Activated CD4-positive, alpha-beta T cell treated with anti-CD3 and anti-CD28 coated beads, Interleukin-2, amount 50 U/mL, for 1 hour (primary cell): Measurements from ENCODE around the gene RAB6B.

Experiments used
- DNase-seq: peaks from one replicate; pipeline ENCODE4 v3.0.0-alpha.2; 2020

RAB6B gene

DNA sequence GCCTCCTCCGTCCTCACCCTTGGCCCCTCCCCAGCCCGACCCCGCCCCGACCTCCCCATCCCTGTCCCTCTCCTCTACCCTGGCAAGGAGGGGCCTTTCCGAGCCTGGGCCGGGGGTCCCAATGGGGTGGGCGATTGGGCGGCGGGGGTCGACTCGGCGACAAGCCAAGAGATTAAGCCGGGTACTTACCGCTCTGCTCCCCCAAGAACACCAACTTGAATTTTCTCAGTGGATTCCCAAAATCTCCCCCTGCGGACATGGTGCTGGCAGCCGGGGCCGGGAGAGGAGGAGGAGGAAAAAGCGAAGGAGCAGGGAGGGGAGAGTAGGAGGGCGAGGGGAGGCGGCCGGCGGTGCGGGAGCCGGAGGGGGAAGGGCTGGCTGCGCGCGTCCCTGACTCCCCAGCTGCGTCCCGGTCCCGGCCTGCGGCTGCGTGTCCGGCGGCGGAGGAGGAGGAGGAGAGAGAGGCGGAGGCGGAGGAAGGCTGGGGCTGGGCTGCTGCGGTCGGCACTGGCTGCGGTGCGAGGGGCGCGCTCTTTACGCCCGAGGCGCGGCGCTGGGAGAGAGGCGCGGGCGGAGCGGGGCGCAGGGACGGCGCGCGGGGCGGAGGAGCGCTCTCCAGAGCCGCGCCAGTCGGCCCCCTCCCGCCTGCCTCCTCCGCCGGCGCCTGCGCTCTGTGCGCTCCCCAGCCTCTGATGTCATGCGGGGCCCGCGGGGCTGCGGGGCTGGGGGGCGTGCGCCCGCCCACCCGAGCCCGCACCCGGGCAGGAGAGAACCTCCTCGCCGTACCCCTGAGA lies at the start of gene RAB6B:
Gene RAB6B (minus strand): TSS at position 675 of the 794 bp plus-strand sequence. CDS start 416 bp downstream, at position 259.
- DNase-seq = no peak

DNA sequence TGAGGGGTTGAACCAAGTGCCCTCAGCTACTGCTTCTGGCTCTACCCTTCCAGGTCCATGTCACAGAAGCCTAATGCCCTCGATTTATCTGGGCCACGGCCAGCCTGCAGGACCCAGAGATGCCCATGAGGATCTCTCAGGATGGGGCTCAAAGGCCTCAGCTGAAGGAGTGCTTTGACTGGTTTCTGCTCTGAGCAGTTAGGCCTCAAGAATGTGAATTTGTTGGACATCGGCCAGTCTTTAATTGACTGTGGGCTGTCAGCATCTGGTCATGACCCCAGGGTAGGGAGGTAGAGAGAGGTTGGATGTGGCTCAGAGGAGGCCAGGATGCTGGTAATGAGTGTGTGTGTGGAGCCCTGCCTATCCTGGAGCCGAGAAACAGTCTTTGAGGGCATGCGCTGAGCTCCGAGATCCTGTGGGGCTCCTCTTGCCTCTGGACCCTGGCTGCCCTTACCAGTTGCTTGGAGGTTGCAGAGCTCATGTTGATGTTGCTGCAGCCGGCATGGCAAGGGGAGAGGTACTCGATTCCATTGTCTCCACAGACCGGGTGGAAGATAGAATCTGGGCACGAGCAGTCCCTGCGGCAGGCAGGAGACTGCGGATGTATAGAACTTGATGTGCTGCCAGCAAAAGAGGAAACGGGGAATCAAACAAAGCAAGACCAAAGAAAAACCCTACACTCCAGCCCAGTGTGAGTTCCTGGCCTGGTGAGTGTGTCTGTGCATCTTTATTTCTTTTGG lies 49.1 kb upstream of the RAB6B start:
- DNase-seq = no peak

DNA sequence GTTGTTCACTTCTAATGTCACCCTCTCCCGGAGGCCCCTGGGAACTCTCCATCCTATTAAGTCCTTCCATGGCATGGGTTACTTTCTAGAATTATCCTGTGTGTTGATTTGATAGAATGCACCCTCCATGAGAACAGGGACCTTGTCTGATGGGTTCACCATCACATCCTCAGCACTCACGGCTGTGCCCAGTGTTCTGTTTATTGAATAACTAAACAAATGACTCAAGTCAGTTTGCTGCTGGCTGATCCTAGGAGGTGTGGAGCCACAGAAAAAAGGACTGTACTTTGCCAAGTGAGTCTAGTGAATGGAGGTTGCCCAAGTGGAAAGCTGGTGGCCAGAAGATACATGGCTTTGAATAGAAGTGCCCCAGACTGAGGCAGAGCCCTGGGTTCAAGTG lies 48.5 kb upstream of the RAB6B start:
- DNase-seq = no peak

DNA sequence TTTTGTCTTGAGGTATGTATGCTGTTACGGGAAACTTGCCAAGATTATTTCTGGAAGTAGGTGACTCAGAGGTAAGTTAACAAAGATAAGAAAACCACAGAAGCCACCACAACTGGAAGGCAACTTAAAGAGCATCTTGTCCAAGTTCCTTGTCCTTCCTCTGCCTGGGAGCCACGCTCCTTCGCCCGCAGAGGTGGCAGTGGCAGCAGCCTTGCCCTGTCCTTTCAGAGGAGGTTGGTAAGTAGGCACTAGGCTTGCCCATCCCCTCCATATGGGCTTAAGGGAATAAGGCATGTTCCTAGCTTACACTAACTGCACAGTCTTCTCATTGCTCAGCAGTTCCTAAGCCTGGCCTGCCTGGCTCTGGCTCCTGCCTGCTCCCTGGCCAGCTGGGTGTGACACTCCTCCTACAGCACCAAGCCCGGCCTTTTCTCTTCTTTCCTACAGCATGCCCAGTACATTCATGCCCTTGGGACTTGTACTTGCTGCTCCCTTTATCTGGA lies 48.0 kb upstream of the RAB6B start:
- DNase-seq = no peak

DNA sequence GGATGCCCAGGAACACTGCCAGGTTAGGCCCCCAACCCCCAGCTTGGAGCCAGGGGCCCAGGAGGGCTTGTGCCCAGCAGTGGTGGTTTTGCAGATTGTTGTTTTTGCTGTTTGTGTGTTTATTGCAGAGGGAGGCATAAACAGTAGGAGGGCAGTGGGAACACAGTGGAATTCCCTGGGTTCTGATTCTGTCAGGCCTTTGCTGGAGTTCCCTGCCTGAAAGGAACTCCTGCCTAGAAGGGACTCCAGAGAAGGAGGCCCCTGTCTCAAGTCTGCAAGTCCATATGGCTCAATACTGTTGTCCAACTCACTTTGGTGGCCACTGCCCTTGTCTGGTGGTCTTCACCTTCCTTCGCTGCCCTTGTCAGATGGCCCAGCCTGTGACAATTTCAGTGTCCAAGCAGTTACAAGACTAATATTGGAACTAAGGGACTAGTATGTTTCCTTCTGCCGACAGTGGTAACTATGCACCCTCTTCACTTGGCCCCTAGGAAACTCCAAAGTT lies 47.4 kb upstream of the RAB6B start:
- DNase-seq = no peak

DNA sequence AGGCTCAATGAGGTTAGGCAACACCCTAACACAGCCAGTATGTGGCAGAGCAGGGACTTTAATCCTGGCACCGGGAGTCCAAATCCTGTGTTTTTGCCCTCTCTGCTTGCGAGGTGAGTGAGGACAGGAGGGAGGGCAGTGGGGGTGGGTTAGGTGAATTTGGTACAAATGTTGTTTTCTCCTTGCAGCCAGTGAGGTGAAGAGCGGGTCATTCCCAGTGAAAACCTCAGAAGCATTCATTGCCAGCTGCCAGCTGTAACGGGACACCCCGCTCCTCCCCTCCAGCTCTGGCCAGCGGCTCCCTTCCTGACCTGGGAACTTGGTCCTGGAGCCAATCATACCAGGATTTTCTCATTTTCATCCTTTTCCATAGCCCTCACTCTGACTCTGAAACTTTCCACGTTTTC lies 45.7 kb upstream of the RAB6B start:
- no peak for DNase-seq

DNA sequence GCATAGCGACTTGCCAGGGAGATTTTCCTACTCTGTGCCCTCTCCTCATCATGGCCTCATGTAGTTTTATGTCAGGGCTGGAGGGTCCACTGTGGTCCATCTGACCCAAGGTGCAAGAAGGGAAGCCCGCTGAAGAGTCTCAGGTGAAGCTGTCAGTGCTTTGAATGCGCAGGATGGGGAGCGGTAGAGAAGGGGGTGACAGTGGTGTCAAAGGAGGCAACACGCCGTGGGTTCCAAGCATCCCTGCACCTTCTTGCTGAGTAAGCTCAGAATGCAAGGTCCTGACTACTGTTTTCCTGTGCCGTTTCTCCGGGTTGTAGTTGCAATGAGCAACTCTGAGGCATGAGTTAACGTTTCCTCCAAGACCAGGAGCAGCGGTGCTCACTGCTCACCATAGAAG lies 44.9 kb upstream of the RAB6B start:
- no peak for DNase-seq

DNA sequence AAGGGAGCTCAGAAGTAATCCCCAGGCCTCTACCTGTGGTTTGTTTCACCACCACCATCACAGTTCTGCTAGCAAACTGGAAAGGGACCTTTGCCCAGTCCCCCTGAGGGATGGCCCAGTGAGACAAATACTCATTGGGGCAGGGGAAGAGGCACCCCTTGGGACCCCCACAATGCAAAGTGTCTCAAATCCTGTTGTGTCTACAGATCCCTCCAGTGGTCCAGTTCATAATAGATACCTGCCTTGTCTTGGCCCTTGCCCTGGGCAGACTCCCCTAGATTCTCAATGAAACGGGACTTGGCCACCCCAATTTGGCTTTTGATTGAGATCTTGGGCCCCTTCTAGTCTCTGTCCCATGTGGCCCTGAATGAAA lies 43.8 kb upstream of the RAB6B start:
- no peak for DNase-seq

DNA sequence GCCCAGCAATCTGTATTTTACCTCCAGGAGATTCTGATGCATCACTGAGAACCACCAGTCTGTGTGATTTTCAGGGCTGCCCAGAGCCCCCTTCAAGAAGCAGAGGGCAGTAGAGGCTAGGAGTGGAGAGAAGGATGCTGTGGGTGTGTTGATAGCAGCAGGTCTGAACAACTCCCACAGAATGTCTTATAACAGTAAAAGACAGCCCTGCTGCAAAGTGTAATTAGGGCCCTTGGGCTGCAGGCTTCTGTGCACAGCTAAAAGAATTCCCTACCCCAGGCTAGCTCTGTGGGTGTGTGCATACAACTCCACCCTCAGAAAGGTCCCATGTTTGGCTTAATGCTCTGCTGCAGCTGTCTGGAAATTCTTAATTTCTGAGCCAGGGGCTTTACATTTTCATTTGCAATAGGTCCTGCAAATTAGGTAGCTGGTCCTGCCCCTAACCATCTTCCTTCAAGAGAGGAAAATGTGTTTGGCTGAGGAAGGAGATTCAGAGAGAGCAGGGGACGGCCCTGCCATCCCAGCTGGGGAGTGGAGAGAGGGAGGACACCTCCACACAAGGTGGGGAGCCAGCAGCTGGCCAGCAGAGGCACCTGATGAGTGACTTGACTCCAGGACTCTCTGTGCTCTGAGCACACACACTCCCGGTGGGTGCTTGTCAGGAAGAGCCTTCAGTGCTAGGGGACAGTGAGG lies 43.2 kb upstream of the RAB6B start:
- no peak for DNase-seq

DNA sequence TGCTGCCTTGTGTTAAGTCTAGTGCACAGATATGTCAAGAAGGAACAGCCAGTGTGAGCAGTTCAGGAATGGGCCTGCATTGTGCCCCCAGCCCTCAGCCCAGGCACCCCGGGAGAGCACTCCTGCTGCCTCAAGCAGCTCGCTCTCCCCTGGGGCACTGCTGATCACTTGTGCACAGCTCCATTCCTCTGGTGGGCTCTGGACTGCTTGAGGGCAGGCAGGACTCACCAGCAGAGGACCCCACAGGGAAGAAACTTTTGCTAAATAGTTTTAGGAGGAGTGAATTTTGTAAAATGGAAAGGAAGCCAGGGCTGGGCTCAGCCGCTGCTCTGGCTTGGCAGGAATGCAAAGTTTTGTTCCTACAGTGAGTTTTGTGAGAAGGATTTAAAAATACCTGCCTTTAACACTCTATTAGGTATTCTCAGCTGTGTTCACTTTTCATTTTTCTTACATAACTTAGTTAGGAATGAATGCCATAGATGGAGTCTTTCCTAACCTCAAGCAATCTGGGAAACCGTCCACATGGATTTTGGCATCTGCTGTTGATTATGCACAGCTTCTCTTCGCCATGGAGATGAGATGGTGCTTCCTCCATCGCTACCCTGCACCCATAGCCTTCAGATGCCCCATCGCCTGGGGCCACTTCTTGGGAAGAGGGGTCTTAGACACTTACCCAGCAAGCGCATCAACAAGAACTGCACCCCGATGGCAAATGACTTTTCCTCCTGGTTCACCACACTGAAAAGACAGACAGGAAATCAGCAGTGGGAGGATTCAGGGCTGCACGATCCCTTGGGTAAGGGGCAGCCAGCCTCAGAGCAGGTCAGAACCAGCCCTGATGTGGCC lies 42.3 kb upstream of the RAB6B start:
- no peak for DNase-seq

DNA sequence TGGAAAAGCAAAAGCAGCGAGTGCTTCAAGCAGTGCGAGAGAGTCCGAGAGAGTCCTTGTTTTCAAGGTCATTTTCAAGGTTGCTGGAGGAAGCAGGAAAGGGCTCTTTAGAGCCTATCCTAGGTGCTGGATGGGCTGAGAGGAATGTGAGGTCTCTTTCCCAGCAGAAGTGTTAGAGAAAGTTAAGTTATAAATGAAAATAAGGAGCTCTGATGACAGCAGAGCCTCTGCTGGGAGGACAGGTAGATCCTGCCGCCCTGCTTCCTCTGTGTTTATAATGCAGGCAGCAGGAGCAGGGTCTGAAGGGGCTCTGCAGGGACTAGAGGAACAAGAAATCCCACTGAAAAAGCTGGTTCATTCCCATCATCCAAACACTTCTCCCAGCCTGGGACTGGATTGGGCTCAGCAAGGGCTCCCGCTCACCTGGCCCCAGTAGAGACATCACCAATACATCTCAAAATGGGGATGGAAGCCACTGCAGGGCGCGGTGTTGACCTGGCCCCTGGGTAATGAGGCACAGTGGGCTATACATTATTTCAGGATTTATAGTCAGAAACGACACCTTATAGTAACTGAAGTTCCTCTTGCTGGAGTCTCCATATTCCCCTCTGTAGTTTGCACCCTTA lies 41.5 kb upstream of the RAB6B start:
- DNase-seq = no peak

DNA sequence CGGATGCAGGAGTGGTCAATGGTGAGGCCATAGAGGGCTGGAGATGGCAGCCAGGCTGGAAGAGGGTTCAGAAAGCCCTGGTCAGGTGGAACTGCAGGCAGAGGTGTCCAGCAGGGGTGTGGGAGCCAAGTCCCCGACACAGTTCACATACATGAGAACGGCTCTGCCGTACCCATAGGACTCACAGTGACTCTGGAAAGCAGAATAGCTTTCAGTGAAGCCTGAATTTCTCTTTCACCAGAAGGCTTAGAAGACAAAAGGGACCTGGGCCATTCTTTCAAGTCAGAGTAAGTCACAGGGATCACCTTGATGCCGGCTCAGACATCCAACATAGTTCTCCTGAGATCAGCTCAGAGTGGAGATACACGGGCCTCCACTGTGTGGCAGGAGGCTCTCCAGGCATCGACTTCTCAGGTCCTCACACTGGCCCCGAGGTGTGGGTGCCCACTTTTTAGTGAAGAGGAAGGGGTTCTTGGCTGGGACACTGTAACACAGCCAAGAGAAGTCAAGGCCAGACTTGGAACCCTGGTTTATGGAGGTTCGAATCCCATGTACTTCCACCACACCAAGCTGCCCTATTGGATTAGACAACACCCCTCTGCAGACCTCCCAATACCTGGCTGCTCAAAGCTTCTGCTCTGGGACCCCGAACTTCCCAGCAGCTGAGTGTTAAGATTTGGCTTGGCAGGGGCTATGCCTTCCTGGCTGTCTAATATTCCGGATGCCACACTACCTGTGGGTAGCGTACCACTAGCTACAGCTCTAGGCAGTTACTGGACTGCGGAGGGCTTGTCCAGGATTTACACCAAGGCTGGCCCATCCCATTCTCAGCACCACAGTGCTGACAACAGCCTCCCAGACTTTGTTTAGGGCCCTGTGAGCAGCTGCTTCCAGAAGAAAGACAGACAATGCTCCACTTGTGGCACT lies 40.4 kb upstream of the RAB6B start:
- DNase-seq = no peak

DNA sequence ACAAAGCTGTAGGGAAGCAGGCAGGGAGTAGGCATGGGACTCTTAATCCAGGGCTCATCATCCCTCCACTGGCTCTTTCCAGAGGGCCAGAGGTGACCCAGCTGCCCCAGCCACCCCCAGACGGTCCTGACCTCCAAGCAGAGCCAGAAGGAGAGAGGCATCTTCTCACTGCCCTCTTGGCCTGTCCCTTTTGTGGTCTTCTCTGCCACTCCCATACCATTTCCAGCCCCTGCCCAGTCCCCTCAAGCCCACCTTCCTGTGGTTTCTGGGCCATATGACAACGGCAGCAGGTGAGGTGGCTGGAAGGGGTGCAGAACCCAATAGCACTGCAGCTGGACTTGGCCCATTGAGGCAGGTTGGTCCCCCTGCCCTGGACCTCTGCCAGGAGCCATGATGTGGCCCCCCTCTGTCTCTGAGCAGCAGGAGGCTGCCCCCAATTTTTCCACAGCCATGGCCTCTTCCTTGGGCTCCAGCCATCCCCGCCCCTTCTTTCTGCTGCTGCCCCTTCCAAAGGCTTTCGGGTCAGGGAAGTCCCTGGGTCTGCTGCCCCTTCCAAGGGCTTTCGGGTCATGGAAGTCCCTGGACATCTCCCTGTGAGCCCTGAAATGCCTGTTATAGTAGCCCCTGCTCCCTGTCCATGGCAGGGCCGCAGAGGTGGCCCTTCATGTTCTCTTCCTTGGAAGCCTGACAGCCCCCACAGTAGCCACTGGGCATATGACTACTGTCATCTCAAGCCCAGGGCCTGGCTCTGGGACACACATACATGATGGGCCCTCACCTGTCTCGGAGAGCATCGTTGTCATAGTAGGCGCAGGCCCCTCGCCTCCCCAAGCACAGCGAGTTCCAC lies 39.5 kb upstream of the RAB6B start:
- no peak for DNase-seq

DNA sequence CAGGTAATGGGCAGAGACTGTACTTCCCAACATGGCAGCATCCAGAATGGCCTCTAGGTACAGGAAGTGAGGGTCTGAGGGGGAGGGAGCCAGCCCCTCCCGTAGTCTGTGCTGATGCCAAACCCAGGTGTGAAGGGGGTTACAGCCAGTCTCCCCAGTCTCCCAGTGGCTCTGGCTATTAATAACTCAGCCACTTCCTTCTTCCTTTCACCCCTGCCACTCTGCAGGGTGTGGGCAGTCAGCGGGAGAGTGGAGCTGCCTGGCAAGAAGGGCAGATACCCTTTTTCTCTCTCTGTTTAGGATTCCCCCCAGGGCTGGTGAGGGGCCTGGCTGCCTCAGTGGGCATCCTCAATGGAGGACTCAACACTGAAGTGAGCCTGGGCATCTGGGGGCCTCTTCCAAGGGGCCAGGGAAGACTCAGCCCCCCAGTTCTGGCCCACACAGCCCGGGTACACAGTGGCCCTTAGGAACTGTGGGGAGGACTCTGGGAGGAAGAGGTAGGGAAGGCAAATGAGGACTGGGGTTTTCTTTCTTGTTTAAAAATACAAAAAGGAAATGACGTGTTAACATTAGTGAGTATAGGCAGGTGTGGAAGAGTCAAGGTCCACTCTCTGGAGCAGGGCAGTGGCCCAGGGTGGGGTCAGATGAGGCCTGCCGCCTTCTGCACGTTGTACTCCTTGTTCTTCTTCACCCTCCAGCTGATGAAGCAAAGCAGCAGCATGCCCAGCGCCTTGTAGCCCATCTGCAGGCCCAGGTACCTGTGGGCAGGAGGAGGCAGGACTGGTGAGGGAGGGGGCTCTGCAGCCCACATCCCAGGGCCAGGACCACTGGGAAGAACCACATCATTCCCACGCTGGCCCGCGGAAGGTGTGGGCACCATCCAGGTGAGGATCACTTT lies 38.6 kb upstream of the RAB6B start:
- no peak for DNase-seq

DNA sequence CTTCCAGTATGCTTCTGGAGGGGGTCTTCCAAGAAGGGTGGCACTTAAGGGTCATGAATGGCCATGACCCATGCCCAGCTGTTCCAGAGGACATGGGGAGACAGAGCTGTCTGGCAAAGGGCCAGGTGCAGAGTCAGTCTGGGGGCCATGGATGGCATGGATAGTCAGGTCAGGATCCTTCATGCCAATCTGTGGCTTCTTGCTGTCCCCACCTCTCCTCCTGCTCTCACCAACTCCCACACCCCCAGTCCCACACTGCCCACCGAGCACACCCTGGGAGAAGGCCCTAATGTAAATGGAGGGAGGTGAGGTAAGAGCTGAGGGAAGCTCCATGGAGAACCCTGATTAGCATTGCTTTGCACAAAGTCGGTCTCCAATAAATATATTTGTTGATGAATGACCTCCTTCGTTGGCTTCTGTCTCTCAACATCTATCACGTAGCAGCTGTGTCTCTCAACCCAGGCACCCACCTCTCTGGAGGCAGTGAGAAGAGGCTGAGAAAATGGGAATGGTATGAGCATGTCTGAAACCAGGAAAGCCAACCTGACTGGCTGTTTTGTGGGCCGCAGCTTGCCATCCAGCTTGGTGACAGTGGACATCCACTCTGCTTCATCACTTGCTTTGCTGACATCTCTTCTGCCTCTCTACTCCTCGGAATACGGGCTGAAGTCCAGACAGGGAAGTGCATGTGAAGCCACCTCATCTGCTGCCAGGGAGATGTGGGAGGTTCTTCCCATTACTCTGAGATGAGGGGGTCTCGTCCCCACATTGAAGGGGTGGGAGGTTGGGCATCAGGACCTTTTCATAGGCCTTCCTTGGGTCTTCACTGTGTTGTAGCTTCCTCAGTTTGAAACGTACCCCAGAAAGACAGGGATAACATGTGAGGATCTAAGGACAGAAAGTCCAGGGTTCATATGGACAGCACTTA lies 37.7 kb upstream of the RAB6B start:
- DNase-seq = no peak

DNA sequence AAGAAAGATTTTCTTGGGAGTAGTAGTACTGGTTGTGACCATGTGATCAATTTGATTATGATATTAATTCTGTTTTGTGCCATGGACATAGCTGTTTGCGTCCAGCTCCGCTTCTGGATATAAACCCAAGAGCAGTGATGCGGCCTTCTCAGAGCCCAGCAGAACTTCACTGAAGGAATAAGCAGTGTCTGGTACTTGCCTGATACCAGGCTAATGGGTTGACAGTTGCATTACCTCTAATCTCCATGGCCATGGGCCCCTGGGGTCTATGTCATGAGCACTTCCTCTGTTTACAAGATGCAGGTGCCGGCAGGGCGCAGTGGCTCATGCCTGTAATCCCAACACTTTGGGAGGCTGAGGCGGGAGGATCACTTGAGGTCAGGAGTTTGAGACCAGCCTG lies 36.3 kb upstream of the RAB6B start:
- no peak for DNase-seq

DNA sequence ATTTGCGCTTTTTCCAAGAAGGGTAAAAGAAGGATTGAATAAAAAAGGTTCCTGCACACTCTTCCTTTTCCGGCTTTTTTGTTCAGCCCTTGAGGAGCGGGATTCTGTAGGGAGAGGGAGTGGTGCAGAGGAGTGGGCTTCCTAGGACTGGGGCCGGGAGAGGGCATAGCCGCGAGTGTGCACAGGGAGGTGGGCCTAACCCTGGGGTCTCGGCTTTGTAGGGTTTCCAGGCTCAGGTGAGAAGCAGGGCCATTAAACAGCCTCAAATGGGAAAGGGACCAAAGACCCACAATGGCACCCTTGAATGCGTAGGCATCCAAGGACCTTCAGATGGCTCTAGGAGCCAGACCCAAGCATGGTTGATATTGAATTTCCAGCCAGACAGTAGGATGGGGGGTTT lies 35.4 kb upstream of the RAB6B start:
- DNase-seq = no peak
